ENCODE data around the gene ESR2. TPM values are rescaled to one million over a fixed set of nuclear protein-coding genes. Genes with fewer than 3 reads are reported as not detected.
"Not testable (repeated sequence)": the region's sequence is repeated elsewhere in the genome, so short reads cannot be mapped to it uniquely, and the experiment has no call there.

ESR2 gene
- polyA plus RNA-seq, 1 experiment, result not detected

GRCh38 chr14:64038841-64039542, 255.2 kb downstream of the ESR2 start:
- ChIA-PET CTCF (interaction anchor here (0.9 to 2.2 kb wide), 9 partner anchors 10 to 265 kb away, joined by 3 to 25 read pairs (median 5); partner anchors contain the start of gene ESR2), POLR2A (no interaction called here)
- no peak for DNase-seq (ENCODE audit: low read depth)
- H3K4me3 ChIP-seq (ENCODE audit: low read depth, low read length), result no peak overlapping the region
- no peak for TF ChIP-seq CTCF (IDR thresholded peaks at IDR 0.05; ENCODE audit: insufficient read depth, low read depth, low read length)
- H3K27me3 ChIP-seq (ENCODE audit: control insufficient read depth, insufficient read depth, low read length), result no peaks in the 10 kb centered on the region
- H3K36me3 ChIP-seq (ENCODE audit: control insufficient read depth, insufficient read depth, low read length), result no peaks in the 10 kb centered on the region

GRCh38 chr14:64037869-64038745, 256.1 kb downstream of the ESR2 start:
- CTCF ChIA-PET, result interaction anchor here (1.5 to 2.2 kb wide), 2 partner anchors 261 to 265 kb away, joined by 6 to 25 read pairs; no protein-coding TSS in a partner anchor

GRCh38 chr14:64035143-64035542, 259.0 kb downstream of the ESR2 start:
- ChIA-PET CTCF (interaction anchor here (1.5 kb wide), 1 partner anchor 268 kb away, joined by 7 read pairs; no protein-coding TSS in a partner anchor), POLR2A (no interaction called here)
- Histone ChIP-seq H3K27me3 (ENCODE audit: control insufficient read depth, insufficient read depth, low read length) (no peaks in the 10 kb centered on the region), H3K36me3 (ENCODE audit: control insufficient read depth, insufficient read depth, low read length) (no peaks in the 10 kb centered on the region), H3K4me3 (ENCODE audit: low read depth, low read length) (no peak overlapping the region)
- DNase-seq (ENCODE audit: low read depth), result peak; percentile 21
- no peak for TF ChIP-seq CTCF (IDR thresholded peaks at IDR 0.05; ENCODE audit: insufficient read depth, low read depth, low read length)

More at GRCh38 chr14:64037869-64038745, 256.1 kb downstream of the ESR2 start:
- H3K4me3 ChIP-seq (ENCODE audit: low read depth, low read length); POLR2A ChIA-PET; H3K36me3 ChIP-seq (ENCODE audit: control insufficient read depth, insufficient read depth, low read length); H3K27me3 ChIP-seq (ENCODE audit: control insufficient read depth, insufficient read depth, low read length); DNase-seq (ENCODE audit: low read depth): not testable (repeated sequence)

Small RNA genes within 50 kb of the gene (small RNA-seq; reads per million reads assigned to genes)
- not detected for gene MIR548H1 (ENCODE audit: insufficient read length, low read depth, low replicate concordance)

Other genes starting within 250 kb of the ESR2 start
- 30.9 and 36.1 TPM in 2 replicates for gene MTHFD1, start 94.0 kb upstream of the ESR2 start, polyA plus RNA-seq (2011; rRNA removed)
- 0.17 and 0.40 TPM in 2 replicates for gene AKAP5, start 171.1 kb upstream of the ESR2 start, polyA plus RNA-seq (2011; rRNA removed)
- 5.8 and 6.1 TPM in 2 replicates for gene ZBTB25, start 209.5 kb upstream of the ESR2 start, polyA plus RNA-seq (2011; rRNA removed)
- 16.0 and 32.7 TPM in 2 replicates for gene ZBTB1, start 210.4 kb upstream of the ESR2 start, polyA plus RNA-seq (2011; rRNA removed)
- 64.1 and 96.1 TPM in 2 replicates for gene HSPA2, start 246.4 kb upstream of the ESR2 start, polyA plus RNA-seq (2011; rRNA removed)